ENCODE results near the gene RAC2. TPM values are rescaled to one million over a fixed set of nuclear protein-coding genes. Genes with fewer than 3 reads are reported as not detected.

RAC2 gene
- polyA plus RNA-seq, 2 of the 4 experiments (the other 2 are of a cell fraction), result 0.05 TPM; not detected in 1

- Histone ChIP-seq H3K4me2 (no peak overlapping the region), H3K4me3 (no peak overlapping the region), H3K27ac (no peak overlapping the region), H3K9me3 (no peaks in the 10 kb centered on the region; the same call in 2 of the 3 replicates), H3K4me1 (peaks cover 8% of the 10 kb centered on the region)
- FAIRE-seq (no peak), DNase-seq (ENCODE audit: low read depth in 1 of 2, low spot score in 1 of 2) (no peak), ATAC-seq (no peak)
- ChIA-PET POLR2A (interaction anchor here (0.7 kb wide), 1 partner anchor 24 kb away, joined by 3 read pairs; no protein-coding TSS in a partner anchor), CTCF (interaction anchor here (1.2 kb wide), 1 partner anchor 47 kb away, joined by 3 read pairs; no protein-coding TSS in a partner anchor)
- TF ChIP-seq HES2 (IDR thresholded peaks at IDR 0.05) (no peak), CEBPB (IDR thresholded peaks at IDR 0.05) (no peak), CHD4 (IDR thresholded peaks at IDR 0.05; ENCODE audit: borderline replicate concordance) (no peak), TFCP2L1 (CRISPR knock-in tag; IDR thresholded peaks at IDR 0.05) (no peak), PHF8 (IDR thresholded peaks at IDR 0.05; ENCODE audit: borderline replicate concordance, low read depth) (no peak), KDM5A (IDR thresholded peaks at IDR 0.05) (no peak), NPAS2 (CRISPR knock-in tag; IDR thresholded peaks at IDR 0.05; ENCODE audit: borderline replicate concordance) (no peak), SREBF2 (IDR thresholded peaks at IDR 0.05) (no peak), ZC3H11A (IDR thresholded peaks at IDR 0.05) (no peak)
- WGBS (ENCODE audit: missing lambda C conversion rate), result 44% methylated on average over 3 of the region's 3 CpGs
These were observed 20.0 kb downstream of the RAC2 start for GRCh38 chr22:37223965-37224551.

DNA sequence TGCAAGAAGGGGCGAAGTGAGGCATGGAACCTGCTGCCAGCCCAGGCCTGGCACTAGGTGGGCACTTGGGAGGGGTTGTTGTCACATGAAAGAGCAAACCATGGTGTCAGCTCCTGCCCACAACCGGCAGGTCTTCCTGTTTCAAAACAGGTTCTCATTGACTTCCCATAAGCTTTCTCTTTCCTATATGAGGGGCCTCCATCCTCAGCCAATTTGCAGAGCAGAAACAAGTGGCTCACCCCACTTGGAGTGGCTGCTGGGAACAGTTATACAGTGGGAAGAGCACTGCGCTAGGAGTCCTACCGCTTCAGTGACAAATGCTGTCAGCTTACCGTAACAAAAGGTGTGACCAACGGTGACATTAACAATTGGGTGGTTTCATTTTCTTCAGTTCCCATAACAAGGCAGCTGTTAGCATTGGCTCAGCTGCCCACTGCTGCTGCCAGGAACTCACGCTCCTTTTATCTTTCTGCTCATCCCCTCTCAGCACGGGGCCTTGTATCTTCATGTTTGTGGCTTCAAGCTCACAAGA is 21.6 kb downstream of the RAC2 start:
- H3K4me1 ChIP-seq, result no peaks in the 10 kb centered on the region
- 68% methylated on average over 8 of the region's 8 CpGs for WGBS (ENCODE audit: missing lambda C conversion rate)

More for the DNA sequence above, 21.6 kb downstream of the RAC2 start:
- ATAC-seq (no peak), DNase-seq (ENCODE audit: low read depth in 1 of 2, low spot score in 1 of 2) (no peak), FAIRE-seq (no peak)
- Histone ChIP-seq H3K4me2 (no peak overlapping the region), H3K4me3 (no peak overlapping the region), H3K9me3 (no peaks in the 10 kb centered on the region; the same call in 2 of the 3 replicates), H3K27ac (no peak overlapping the region)
- ChIA-PET POLR2A (no interaction called here), CTCF (interaction anchor here (0.9 to 1.1 kb wide), 3 partner anchors 12 to 42 kb away, joined by 3 to 4 read pairs (median 3); no protein-coding TSS in a partner anchor)
- TF ChIP-seq RNF2 (IDR thresholded peaks at IDR 0.05; ENCODE audit: borderline replicate concordance, low read depth) (no peak), ELK1 (IDR thresholded peaks at IDR 0.05; ENCODE audit: low read depth, low read length) (no peak), BHLHE40 (IDR thresholded peaks at IDR 0.05; ENCODE audit: low read depth, low read length) (no peak), MYC (IDR thresholded peaks at IDR 0.05; ENCODE audit: borderline replicate concordance, low read length) (no peak), RCOR1 (IDR thresholded peaks at IDR 0.05; ENCODE audit: low read depth, low read length) (no peak), E2F6 (IDR thresholded peaks at IDR 0.05; ENCODE audit: borderline replicate concordance, low read depth) (no peak), CBX2 (IDR thresholded peaks at IDR 0.05; ENCODE audit: borderline replicate concordance, low read depth) (no peak), NFE2L2 (conservative IDR thresholded peaks at IDR 0.05; ENCODE audit: low read length) (no peak), MAZ (IDR thresholded peaks at IDR 0.05; ENCODE audit: borderline replicate concordance, low read depth, low read length) (no peak), BCL3 (IDR thresholded peaks at IDR 0.05) (no peak), JUN (IDR thresholded peaks at IDR 0.05) (no peak), RARB (CRISPR knock-in tag; IDR thresholded peaks at IDR 0.05) (no peak), KDM5A (IDR thresholded peaks at IDR 0.05) (no peak), EHMT2 (IDR thresholded peaks at IDR 0.05; ENCODE audit: low read depth) (no peak), ESRRA (IDR thresholded peaks at IDR 0.05; ENCODE audit: borderline replicate concordance, low read length) (no peak), ZFP36 (IDR thresholded peaks at IDR 0.05; ENCODE audit: borderline replicate concordance, partially characterized antibody) (no peak)
- TF ChIP-seq, protein P1, sequence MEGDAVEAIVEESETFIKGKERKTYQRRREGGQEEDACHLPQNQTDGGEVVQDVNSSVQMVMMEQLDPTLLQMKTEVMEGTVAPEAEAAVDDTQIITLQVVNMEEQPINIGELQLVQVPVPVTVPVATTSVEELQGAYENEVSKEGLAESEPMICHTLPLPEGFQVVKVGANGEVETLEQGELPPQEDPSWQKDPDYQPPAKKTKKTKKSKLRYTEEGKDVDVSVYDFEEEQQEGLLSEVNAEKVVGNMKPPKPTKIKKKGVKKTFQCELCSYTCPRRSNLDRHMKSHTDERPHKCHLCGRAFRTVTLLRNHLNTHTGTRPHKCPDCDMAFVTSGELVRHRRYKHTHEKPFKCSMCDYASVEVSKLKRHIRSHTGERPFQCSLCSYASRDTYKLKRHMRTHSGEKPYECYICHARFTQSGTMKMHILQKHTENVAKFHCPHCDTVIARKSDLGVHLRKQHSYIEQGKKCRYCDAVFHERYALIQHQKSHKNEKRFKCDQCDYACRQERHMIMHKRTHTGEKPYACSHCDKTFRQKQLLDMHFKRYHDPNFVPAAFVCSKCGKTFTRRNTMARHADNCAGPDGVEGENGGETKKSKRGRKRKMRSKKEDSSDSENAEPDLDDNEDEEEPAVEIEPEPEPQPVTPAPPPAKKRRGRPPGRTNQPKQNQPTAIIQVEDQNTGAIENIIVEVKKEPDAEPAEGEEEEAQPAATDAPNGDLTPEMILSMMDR (IDR thresholded peaks at IDR 0.05), result no peak
- TF ChIP-seq, protein P2, sequence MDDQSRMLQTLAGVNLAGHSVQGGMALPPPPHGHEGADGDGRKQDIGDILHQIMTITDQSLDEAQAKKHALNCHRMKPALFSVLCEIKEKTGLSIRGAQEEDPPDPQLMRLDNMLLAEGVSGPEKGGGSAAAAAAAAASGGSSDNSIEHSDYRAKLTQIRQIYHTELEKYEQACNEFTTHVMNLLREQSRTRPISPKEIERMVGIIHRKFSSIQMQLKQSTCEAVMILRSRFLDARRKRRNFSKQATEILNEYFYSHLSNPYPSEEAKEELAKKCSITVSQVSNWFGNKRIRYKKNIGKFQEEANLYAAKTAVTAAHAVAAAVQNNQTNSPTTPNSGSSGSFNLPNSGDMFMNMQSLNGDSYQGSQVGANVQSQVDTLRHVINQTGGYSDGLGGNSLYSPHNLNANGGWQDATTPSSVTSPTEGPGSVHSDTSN (IDR thresholded peaks at IDR 0.05), result no peak
- TF ChIP-seq, protein P3, sequence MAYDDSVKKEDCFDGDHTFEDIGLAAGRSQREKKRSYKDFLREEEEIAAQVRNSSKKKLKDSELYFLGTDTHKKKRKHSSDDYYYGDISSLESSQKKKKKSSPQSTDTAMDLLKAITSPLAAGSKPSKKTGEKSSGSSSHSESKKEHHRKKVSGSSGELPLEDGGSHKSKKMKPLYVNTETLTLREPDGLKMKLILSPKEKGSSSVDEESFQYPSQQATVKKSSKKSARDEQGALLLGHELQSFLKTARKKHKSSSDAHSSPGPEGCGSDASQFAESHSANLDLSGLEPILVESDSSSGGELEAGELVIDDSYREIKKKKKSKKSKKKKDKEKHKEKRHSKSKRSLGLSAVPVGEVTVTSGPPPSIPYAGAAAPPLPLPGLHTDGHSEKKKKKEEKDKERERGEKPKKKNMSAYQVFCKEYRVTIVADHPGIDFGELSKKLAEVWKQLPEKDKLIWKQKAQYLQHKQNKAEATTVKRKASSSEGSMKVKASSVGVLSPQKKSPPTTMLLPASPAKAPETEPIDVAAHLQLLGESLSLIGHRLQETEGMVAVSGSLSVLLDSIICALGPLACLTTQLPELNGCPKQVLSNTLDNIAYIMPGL (CRISPR knock-in tag; IDR thresholded peaks at IDR 0.05; ENCODE audit: borderline replicate concordance), result no peak
